ENCODE results near the gene TGFBR2.

TGFBR2 gene

GRCh38 chr3:30662836-30663235 lies 56.4 kb downstream of the TGFBR2 start:
- Histone ChIP-seq H3K27ac (no peak overlapping the region), H4K20me1 (ENCODE audit: insufficient read depth) (no peaks in the 10 kb centered on the region), H3K4me2 (no peak overlapping the region), H3K27me3 (ENCODE audit: insufficient read depth, low read depth) (no peaks in the 10 kb centered on the region), H2AFZ (ENCODE audit: low read depth) (no peak overlapping the region), H3K36me3 (ENCODE audit: insufficient read depth) (no peaks in the 10 kb centered on the region), H3K4me1 (ENCODE audit: low read depth, poor library complexity, severe bottlenecking) (peaks cover 39% of the 10 kb centered on the region), H3K4me3 (IDR thresholded peaks at IDR 0.05; ENCODE audit: insufficient read depth, low read depth, low read length) (no peak overlapping the region), H3K9ac (no peak overlapping the region), H3K79me2 (ENCODE audit: insufficient read depth, low read depth) (no peaks in the 10 kb centered on the region)
- TF ChIP-seq CTCF (conservative IDR thresholded peaks at IDR 0.05; ENCODE audit: low read depth, low read length): no peak

- TF ChIP-seq CTCF (conservative IDR thresholded peaks at IDR 0.05; ENCODE audit: low read depth, low read length): no peak
- Histone ChIP-seq H4K20me1 (ENCODE audit: insufficient read depth) (no peaks in the 10 kb centered on the region), H3K9ac (no peak overlapping the region), H3K4me2 (no peak overlapping the region), H3K27ac (no peak overlapping the region), H3K4me3 (IDR thresholded peaks at IDR 0.05; ENCODE audit: insufficient read depth, low read depth, low read length) (no peak overlapping the region), H3K4me1 (ENCODE audit: low read depth, poor library complexity, severe bottlenecking) (peaks cover 31% of the 10 kb centered on the region), H3K36me3 (ENCODE audit: insufficient read depth) (no peaks in the 10 kb centered on the region), H3K27me3 (ENCODE audit: insufficient read depth, low read depth) (no peaks in the 10 kb centered on the region), H3K79me2 (ENCODE audit: insufficient read depth, low read depth) (no peaks in the 10 kb centered on the region), H2AFZ (ENCODE audit: low read depth) (no peak overlapping the region)
Observed at GRCh38 chr3:30663533-30664241, 57.3 kb downstream of the TGFBR2 start.

- Histone ChIP-seq H3K9ac (no peak overlapping the region), H3K79me2 (ENCODE audit: insufficient read depth, low read depth) (no peaks in the 10 kb centered on the region), H3K4me1 (ENCODE audit: low read depth, poor library complexity, severe bottlenecking) (peaks cover 23% of the 10 kb centered on the region), H3K36me3 (ENCODE audit: insufficient read depth) (no peaks in the 10 kb centered on the region), H3K4me2 (no peak overlapping the region), H3K27me3 (ENCODE audit: insufficient read depth, low read depth) (no peaks in the 10 kb centered on the region), H3K4me3 (IDR thresholded peaks at IDR 0.05; ENCODE audit: insufficient read depth, low read depth, low read length) (no peak overlapping the region), H3K27ac (no peak overlapping the region), H4K20me1 (ENCODE audit: insufficient read depth) (no peaks in the 10 kb centered on the region), H2AFZ (ENCODE audit: low read depth) (no peak overlapping the region)
- no peak for TF ChIP-seq CTCF (conservative IDR thresholded peaks at IDR 0.05; ENCODE audit: low read depth, low read length)
Observed at GRCh38 chr3:30664459-30664858, 58.1 kb downstream of the TGFBR2 start.

GRCh38 chr3:30664884-30665283 lies 58.5 kb downstream of the TGFBR2 start:
- H3K36me3 ChIP-seq (ENCODE audit: insufficient read depth): no peaks in the 10 kb centered on the region
- no peak overlapping the region for H3K27ac ChIP-seq
- no peak overlapping the region for H3K9ac ChIP-seq

More at GRCh38 chr3:30664884-30665283, 58.5 kb downstream of the TGFBR2 start:
- no peak overlapping the region for H3K4me2 ChIP-seq
- no peaks in the 10 kb centered on the region for H4K20me1 ChIP-seq (ENCODE audit: insufficient read depth)
- H3K4me1 ChIP-seq (ENCODE audit: low read depth, poor library complexity, severe bottlenecking): peaks cover 19% of the 10 kb centered on the region
- no peaks in the 10 kb centered on the region for H3K27me3 ChIP-seq (ENCODE audit: insufficient read depth, low read depth)
- no peaks in the 10 kb centered on the region for H3K79me2 ChIP-seq (ENCODE audit: insufficient read depth, low read depth)
- H2AFZ ChIP-seq (ENCODE audit: low read depth): no peak overlapping the region
- H3K4me3 ChIP-seq (IDR thresholded peaks at IDR 0.05; ENCODE audit: insufficient read depth, low read depth, low read length): no peak overlapping the region
- no peak for TF ChIP-seq CTCF (conservative IDR thresholded peaks at IDR 0.05; ENCODE audit: low read depth, low read length)
